HG03095 (cell line): Measurements from ENCODE around the gene NR2C2AP.

Source experiments
- ATAC-seq: cut with Tn5 transposase; IDR thresholded peaks from one replicate; pipeline ENCODE4 v1.9.1; 2021; ENCODE audit warnings: moderate library complexity; ENCODE audit not compliant: unreplicated experiment

NR2C2AP gene

GRCh38 chr19:19215792-19216191, 12.6 kb upstream of the NR2C2AP start:
- ATAC-seq, result no peak

GRCh38 chr19:19214892-19215291, 11.7 kb upstream of the NR2C2AP start:
- ATAC-seq, result no peak

- ATAC-seq, result no peak
These were observed 10.9 kb upstream of the NR2C2AP start for GRCh38 chr19:19214159-19214490.

GRCh38 chr19:19213426-19214158, 10.4 kb upstream of the NR2C2AP start:
- ATAC-seq, result no peak

- ATAC-seq, result no peak
These were observed 9.7 kb upstream of the NR2C2AP start for GRCh38 chr19:19212916-19213315.

DNA sequence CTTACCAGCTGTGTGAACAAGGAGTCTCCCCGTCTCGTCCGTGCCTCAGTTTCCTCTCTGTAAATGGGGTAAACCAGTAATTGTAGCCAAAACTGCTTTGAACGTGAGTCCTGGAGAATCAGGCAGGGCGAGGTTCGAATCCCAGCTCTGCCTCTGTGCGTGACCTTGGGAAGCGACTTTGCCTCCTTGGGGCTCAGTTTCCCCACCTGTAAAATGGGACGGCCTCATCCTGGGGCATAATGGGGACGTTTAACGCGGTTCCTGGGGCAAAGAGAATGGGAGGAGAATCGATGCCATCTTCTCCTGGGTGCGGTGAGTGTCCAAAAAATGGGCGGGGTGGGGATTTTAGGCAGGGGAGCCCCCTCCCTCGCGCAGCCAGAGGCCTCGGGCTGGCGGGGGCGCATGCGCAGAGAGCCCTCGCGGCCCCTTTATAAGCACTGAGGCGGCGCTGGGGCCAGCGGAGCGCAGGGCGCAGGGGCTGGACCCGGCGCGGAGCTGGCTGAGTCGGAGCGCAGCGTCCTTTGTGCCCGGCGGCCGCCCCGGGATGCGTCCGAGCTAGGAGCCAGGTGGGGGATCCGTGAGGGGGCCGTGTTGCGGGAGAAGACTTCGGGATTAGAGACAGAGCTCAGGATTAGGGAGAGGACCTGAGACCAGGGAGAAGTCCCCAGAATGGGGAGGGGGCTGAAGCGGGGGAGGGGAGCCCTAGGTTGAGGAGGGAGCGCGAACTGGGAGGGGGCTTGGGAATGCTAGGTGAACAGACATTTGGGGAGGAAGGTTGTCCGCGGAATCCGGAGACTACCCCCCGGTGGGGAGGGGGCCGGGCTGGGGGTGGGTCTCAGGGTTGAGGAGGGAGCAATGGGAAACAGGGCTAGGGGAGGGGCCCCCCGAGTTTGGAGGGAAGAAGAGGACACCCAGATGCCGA, 8.5 kb upstream of the NR2C2AP start, which contains the start of gene NCAN:
Gene NCAN, plus strand, starts transcription at position 460 of the 922 bp plus-strand sequence. CDS start 4,996 bp downstream, outside the sequence.
- ATAC-seq, result no peak

GRCh38 chr19:19209372-19209771, 6.2 kb upstream of the NR2C2AP start:
- ATAC-seq, result no peak

- no peak for ATAC-seq
These were observed 4.7 kb upstream of the NR2C2AP start for GRCh38 chr19:19207637-19208572.

DNA sequence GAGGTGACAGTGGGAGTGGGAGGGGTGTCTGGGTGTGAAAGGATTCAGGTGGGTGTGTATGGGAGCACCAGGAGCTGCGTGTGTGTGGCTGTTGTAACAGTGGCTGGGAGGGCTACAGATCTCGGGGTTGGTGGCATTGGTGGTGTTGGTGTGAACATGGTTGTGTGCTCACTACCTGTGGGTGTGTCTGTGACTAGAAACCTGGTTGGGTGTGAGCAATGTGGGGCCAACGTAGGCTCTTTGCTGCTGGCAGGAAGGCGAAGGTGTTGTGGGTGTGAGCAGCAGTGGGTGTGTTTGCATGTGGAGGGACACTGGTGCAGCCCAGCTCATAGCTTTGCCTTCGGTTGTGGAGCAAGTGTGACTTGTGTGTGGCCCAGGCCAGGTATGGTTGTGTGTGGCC, 3.7 kb upstream of the NR2C2AP start:
- ATAC-seq, result no peak

GRCh38 chr19:19205416-19206410, 2.5 kb upstream of the NR2C2AP start:
- no peak for ATAC-seq

- ATAC-seq, result no peak
These were observed 967 bp upstream of the NR2C2AP start for GRCh38 chr19:19204181-19204580.

DNA sequence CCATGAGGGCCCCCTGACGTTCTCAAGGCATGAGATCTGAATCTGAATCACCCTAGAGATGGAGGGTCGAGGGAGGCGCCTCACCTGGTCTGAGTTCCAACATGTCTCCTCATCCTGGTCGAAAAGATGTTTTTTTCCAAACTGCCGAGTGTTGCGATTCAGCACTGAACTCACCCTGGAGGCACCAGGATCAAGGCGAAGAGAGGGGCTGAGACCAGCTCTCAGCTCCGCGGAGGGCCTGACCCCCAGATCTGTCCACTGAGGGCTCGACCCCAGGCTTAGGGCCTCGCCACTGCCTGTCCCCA, 555 bp downstream of the NR2C2AP start:
- no peak for ATAC-seq

DNA sequence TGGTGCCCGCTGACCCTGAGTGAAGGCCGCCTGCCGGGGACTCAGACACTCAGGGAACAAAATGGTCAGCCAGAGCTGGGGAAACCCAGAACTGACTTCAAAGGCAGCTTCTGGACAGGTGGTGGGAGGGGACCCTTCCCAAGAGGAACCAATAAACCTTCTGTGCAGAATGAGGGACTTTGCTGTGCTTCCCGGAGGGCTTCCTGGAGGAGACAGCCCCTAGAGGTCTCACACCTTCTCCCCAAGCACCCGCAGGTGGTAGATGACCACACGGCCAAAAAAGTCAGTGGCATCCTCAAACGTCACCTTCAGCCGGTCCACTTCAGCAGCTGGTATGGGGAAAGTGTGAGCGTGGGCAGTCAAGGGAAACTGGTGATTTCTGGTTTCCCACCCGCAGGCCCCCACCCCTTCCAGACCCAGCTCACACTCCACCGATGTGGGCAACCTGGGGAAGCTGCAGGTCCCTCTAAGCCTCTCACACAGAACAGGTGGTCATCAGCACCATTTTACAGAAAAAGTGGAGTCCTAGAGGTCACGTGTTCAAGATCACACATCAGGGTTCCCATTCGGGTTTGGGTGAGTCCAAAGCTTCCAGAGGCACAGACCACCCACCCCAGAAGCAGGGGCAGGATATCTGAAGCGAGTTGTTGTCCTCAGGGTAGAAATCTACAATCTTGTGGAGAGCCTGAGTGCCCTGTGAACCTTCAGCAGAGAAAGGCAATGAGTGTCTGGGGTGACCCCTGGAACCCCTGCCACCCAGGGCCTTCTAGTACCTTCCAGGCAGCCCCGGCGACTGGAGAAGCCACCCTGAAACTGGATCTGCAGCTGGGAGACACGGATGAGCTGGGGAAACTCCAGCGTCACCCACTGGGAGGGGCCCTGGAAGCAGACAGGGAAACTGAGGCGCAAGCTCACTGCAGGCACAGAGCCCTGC, 1.2 kb downstream of the NR2C2AP start:
- ATAC-seq, result no peak

DNA sequence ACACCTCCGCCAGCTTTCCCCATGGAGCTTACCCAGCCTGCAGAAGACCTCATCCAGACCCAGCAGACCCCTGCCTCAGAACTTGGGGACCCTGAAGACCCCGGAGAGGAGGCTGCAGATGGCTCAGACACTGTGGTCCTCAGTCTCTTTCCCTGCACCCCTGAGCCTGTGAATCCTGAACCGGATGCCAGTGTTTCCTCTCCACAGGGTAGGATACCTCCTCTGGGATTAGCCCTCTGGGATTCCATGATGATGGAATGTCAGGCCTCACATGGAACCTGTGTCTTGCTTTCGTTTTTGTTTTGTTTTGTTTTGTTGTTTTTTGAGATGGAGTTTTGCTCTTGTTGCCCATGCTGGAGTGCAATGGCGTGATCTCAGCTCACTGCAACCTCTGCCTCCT, 9.3 kb downstream of the NR2C2AP start:
- ATAC-seq, result no peak

DNA sequence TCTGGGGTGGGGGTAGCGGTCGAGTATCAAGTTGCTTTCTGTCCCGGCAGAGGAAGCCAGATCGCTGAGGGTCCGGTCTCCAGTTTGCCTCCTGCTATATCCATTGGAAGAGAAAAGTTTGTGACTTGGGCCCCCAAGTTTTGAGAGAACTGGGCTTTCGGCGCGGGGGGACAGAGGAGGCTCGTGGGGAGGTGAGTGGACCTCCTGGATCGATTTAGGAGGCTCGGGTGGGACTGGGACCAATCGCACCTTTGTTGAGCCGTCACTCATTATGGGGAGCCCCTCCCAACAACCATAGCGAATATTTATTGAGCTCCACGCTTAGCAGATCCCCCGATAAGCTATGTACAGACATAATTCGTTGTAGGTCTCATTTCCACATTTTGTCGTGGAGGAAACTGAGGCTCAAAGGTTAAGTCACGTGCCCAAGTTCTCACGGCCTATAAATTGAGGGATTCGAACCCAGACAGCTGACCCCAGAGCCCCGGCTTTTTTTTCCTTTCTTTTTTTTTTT, 10.2 kb downstream of the NR2C2AP start:
- ATAC-seq, result no peak

DNA sequence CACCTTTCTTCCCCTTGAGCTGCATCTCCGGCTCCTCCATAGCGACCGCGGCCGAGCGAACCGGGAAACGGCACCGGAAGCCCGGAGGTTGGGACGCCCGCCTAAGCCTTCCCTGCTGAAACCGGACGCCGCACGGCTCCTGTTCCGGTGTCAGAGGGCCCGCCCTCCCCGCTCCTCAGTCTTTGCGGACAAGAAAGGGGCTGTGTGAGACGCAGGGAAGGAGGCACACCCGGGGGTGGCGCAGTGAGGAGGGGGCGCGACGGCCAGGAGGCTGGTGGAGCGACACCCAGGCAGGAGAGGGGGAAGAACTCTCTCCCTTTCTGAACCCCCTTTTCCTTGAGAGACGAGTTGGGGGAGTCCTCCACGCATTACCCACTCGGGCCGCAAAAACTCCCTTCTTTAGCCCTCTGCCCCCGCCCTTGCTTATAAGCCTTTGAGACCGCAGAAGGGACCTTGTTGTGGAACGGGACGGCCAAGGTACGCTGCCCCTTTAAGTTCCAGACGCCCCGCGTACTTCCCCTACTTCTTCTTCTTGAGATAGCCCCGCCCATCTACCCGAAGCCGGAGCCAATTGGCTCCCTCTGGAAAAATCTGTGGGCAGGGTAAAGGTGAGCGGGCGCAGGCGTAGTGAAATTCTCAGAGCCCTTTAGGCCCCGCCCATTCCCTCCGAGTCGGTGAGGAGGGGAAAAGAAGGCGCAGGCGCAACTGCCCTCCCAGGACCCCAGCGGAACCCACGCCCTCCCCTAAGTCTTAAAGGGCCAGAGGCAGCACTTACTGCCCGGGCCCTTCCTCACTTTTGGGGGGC, 10.9 kb downstream of the NR2C2AP start, which contains the start of the genes BORCS8 and RFXANK:
Gene BORCS8, minus strand, starts transcription at position 75 of the 805 bp plus-strand sequence. Its CDS starts 35 bp downstream, at position 40.
Gene RFXANK, plus strand, starts transcription at position 181 of the 805 bp plus-strand sequence. CDS start 1,689 bp downstream, outside the sequence.
- peak; percentile 76 for ATAC-seq

DNA sequence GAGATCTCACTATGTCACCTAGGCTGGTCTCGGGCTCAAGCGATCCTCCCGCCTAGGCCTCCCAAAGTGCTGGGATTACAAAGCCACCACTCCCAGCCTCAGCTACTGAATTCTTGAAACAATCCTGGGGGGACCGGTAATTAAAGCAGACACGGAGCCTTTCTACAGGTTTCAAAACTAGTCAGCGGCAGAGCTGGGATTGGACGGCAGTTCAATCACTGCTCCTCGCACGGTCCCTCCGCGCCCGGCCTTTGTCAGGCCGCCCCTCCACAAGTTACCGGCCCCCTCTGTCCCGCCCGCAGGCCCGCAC, 11.5 kb downstream of the NR2C2AP start:
- ATAC-seq, result no peak

DNA sequence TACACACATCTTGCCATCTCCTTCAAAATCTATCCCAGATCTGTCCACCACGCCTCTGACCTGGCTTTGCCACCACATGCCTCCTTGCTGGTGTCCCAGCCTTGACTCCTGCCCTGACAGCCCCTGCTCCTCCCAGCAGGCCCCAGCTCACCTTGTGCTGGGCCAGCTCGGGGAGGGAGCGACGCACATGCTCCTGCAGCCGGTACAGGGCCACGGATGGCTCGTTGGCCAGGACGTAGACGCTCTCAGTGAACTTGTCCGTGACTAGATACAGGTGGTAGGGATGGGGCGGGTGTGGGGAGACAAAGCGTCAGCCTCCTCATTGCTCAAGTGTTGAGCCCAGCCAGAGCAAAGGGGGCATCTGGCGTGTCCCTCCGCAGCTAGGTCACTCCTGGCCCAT, 16.5 kb downstream of the NR2C2AP start:
- ATAC-seq, result no peak
